D721Med (cell line): ENCODE measurements around the gene GRIA1.

Experiments used
- DNase-seq: peaks from one replicate; pipeline ENCODE4 v3.0.0; 2011; ENCODE audit warnings: low spot score; ENCODE audit not compliant: insufficient read length
- FAIRE-seq: peaks from 2 replicates; lab custom pipeline; 2011; peaks lifted over from hg19 to GRCh38; lab: Jason Lieb, UNC
- CTCF ChIP-seq: IDR thresholded peaks from 2 replicates; pipeline ENCODE4 v1.5.1; 2012; ENCODE audit warnings: mild to moderate bottlenecking, control low read depth; ENCODE audit not compliant: insufficient read depth; ENCODE audit errors: missing control alignments

The GRIA1 gene

DNA sequence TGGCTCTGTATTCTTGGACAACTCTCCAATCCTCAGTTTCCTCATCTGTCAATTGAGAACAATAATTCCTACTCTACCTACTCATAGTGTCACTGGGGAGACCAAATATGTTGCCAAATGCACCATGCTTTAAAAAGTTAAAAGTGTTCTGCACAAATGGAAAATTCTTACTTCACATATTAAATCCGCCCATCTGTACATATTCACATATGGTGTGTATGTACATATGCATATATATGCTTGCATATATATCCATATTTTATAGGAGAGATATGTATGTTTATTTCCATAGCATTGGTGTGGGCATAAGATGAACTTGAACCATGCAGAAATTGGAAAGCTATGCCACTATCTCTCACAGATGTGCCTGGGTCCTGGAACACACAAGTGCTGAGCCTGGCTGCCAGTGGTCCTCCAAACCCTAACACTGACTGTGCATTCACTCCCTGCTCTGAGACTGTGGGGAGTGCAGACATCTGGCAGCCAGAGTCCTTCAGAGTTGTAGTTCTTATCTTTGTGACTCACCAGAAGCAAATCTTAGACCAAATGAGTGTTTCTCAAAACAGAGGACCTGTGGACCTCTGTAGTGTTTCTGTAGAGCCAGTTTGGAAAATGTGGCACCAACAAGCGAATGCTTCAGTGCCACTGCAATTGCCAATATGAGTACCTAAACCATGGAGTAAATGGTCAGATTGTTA, 168.7 kb downstream of the GRIA1 start:
- FAIRE-seq, result no peak
- TF ChIP-seq CTCF, result no peak
- no peak for DNase-seq

GRCh38 chr5:153660919-153661318, 170.4 kb downstream of the GRIA1 start:
- no peak for FAIRE-seq
- no peak for TF ChIP-seq CTCF
- DNase-seq, result no peak

- no peak for DNase-seq
- FAIRE-seq, result no peak
- TF ChIP-seq CTCF, result no peak
Measured at GRCh38 chr5:153661897-153662296, 171.4 kb downstream of the GRIA1 start.

DNA sequence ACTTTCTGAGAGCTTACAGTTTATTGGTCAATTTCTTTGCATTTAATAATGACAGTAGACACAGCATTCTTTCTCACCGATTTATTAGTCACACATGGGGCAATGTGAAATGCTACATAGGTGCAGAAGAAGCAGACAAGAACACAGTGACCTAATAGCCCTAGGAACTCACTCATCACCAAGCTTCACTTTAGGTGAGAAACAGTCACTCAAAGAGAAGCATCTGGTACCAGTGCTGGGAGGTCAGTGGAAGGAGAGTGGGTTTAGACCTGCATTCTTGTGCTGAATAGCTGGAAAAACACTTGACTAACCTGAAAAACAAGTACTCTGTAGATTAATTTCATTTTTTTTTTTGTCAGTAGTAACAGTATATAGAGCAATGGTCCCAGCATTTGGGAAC, 179.6 kb downstream of the GRIA1 start:
- TF ChIP-seq CTCF, result no peak
- FAIRE-seq, result no peak
- no peak for DNase-seq

- DNase-seq (no peak), FAIRE-seq (no peak)
- TF ChIP-seq CTCF, result no peak
Measured at GRCh38 chr5:153671653-153672346, 181.3 kb downstream of the GRIA1 start.

DNA sequence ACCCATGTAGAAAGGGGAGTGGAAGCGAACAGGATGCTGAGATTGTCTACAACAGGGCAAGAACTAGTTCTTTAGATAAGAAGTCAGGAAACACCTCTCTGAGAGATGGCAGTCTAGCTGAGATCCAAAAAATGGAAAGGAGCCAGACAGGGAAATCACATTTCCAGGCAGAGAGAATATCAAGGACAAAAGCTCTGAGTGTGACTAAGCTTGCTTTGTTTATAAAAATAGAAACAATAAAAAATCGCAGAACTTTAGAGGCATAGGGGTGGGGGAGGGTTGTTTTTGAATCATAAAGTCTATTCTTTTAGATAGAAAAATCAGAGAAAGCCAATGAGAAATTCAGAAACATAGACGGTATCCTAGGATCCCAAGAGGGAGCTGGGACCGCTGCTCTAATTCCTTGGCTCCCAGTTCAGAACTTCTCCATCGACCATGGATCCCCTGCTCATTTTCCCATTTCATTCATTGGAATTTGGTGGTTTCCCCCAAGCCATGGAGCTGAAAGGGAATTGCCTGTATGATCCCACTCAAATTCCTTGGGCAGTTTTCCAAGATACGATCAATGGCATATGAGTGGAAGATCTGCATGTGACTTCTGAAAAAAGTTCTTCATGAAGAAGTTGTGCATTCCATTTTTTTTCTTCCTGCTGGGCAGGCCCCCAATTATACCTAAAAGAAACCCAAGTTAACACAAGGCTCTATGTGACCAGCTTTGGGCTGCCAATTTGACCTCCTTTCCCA, 182.0 kb downstream of the GRIA1 start:
- no peak for TF ChIP-seq CTCF
- DNase-seq (no peak), FAIRE-seq (no peak)
